ENCODE measurements around the gene FUT2.

FUT2 gene

GRCh38 chr19:48708471-48708870 is 12.7 kb downstream of the FUT2 start:
- Histone ChIP-seq H3K9me3 (ENCODE audit: insufficient read depth, low read length) (no peaks in the 10 kb centered on the region), H3F3A (ENCODE audit: insufficient read depth) (no peaks in the 10 kb centered on the region), H4K20me1 (ENCODE audit: low read depth, low read length) (no peaks in the 10 kb centered on the region), H3K36me3 (ENCODE audit: low read length) (no peaks in the 10 kb centered on the region), H3K4me2 (ENCODE audit: low read depth, low read length, poor library complexity, severe bottlenecking) (no peak overlapping the region), H3K27ac (ENCODE audit: low read depth, low read length) (no peak overlapping the region), H2AFZ (ENCODE audit: low read depth, low read length, severe bottlenecking) (no peak overlapping the region), H3K79me2 (ENCODE audit: insufficient read depth, low read length) (no peaks in the 10 kb centered on the region), H3K4me3 (ENCODE audit: insufficient read depth, low read length, poor library complexity, severe bottlenecking) (no peak overlapping the region), H3K9ac (ENCODE audit: low read length) (no peak overlapping the region), H3K9me2 (replicated peaks; ENCODE audit: insufficient read depth, low read length) (no peaks in the 10 kb centered on the region), H3K27me3 (ENCODE audit: low read length) (no peaks in the 10 kb centered on the region)
- TF ChIP-seq CTCF (IDR thresholded peaks at IDR 0.05; ENCODE audit: insufficient read depth, low read length, poor library complexity, severe bottlenecking) (no peak), EZH2phosphoT487 (conservative IDR thresholded peaks at IDR 0.05; ENCODE audit: low read length) (no peak)

- Histone ChIP-seq H3K27ac (ENCODE audit: low read depth, low read length) (no peak overlapping the region), H3K9me2 (replicated peaks; ENCODE audit: insufficient read depth, low read length) (no peaks in the 10 kb centered on the region), H3F3A (ENCODE audit: insufficient read depth) (no peaks in the 10 kb centered on the region), H3K9me3 (ENCODE audit: insufficient read depth, low read length) (no peaks in the 10 kb centered on the region), H3K4me3 (ENCODE audit: insufficient read depth, low read length, poor library complexity, severe bottlenecking) (no peak overlapping the region), H3K27me3 (ENCODE audit: low read length) (no peaks in the 10 kb centered on the region), H3K4me2 (ENCODE audit: low read depth, low read length, poor library complexity, severe bottlenecking) (no peak overlapping the region), H3K79me2 (ENCODE audit: insufficient read depth, low read length) (no peaks in the 10 kb centered on the region), H3K36me3 (ENCODE audit: low read length) (no peaks in the 10 kb centered on the region), H2AFZ (ENCODE audit: low read depth, low read length, severe bottlenecking) (no peak overlapping the region), H4K20me1 (ENCODE audit: low read depth, low read length) (no peaks in the 10 kb centered on the region), H3K9ac (ENCODE audit: low read length) (no peak overlapping the region)
- no peak for TF ChIP-seq CTCF (IDR thresholded peaks at IDR 0.05; ENCODE audit: insufficient read depth, low read length, poor library complexity, severe bottlenecking)
- no peak for TF ChIP-seq EZH2phosphoT487 (conservative IDR thresholded peaks at IDR 0.05; ENCODE audit: low read length)
These were observed 15.4 kb downstream of the FUT2 start for GRCh38 chr19:48711106-48711662.

- H2AFZ ChIP-seq (ENCODE audit: low read depth, low read length, severe bottlenecking) = peak overlapping the region; percentile 95
- no peaks in the 10 kb centered on the region for H3K27me3 ChIP-seq (ENCODE audit: low read length)
- no peak overlapping the region for H3K27ac ChIP-seq (ENCODE audit: low read depth, low read length)
- H3F3A ChIP-seq (ENCODE audit: insufficient read depth) = no peaks in the 10 kb centered on the region
- H3K79me2 ChIP-seq (ENCODE audit: insufficient read depth, low read length) = no peaks in the 10 kb centered on the region
- H3K9ac ChIP-seq (ENCODE audit: low read length) = peak overlapping the region; percentile 76
- H3K4me2 ChIP-seq (ENCODE audit: low read depth, low read length, poor library complexity, severe bottlenecking) = peak overlapping the region; percentile 70
- no peaks in the 10 kb centered on the region for H4K20me1 ChIP-seq (ENCODE audit: low read depth, low read length)
- no peaks in the 10 kb centered on the region for H3K9me2 ChIP-seq (replicated peaks; ENCODE audit: insufficient read depth, low read length)
- H3K4me3 ChIP-seq (ENCODE audit: insufficient read depth, low read length, poor library complexity, severe bottlenecking) = peak overlapping the region; percentile 86
- no peak for TF ChIP-seq EZH2phosphoT487 (conservative IDR thresholded peaks at IDR 0.05; ENCODE audit: low read length)
- TF ChIP-seq CTCF (IDR thresholded peaks at IDR 0.05; ENCODE audit: insufficient read depth, low read length, poor library complexity, severe bottlenecking) = no peak
- no peaks in the 10 kb centered on the region for H3K36me3 ChIP-seq (ENCODE audit: low read length)
- H3K9me3 ChIP-seq (ENCODE audit: insufficient read depth, low read length) = no peaks in the 10 kb centered on the region
These were observed 17.5 kb downstream of the FUT2 start for GRCh38 chr19:48713041-48713863.
